GOT3 (cell line): Measurements from ENCODE around the gene EVA1B.

Experiments used
- DNase-seq: peaks from one replicate; lab custom pipeline; 2025; ENCODE audit warnings: mixed read lengths; lab: John Stamatoyannopoulos, UW

EVA1B gene

GRCh38 chr1:36279110-36279788 is 44.2 kb downstream of the EVA1B start:
- DNase-seq, result no peak

DNA sequence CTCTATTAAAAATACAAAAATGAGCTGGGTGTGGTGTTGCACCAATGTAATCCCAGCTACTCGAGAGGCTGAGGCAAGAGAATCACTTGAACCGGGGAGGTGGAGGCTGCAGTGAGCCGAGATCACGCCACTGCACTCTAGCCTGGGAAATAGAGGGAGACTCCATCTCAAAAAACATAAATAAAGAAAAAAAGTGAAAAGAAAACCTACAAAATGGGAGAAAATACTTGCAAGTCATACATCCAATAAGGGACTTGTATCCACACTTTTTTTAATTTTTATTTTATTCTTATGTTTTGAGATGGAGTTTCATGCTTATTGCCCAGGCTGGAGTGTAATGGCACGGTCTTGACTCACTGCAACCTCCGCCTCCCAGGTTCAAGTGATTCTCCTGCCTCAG is 46.8 kb downstream of the EVA1B start:
- no peak for DNase-seq

DNA sequence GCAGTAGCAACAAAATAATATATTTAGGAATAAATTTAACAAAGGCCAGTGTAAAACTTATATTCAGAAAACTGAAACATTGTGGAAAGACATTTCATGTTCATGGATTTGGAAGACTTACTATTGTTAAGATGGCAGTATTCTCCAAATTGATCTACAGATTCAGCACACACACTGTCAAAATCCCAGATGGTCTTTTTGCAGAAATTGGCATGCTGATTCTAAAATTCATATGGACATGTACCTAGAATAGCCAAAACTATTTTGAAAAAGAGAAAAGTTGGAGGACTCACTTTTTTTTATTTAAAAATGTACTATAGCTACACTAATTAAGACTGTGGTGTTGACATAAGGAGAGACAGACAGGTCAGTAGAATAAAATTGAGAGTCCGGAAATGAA is 49.2 kb downstream of the EVA1B start:
- DNase-seq, result no peak

GRCh38 chr1:36273024-36273423 is 50.4 kb downstream of the EVA1B start:
- no peak for DNase-seq
